Measurements from ENCODE around the gene COL4A2.

The COL4A2 gene

GRCh38 chr13:110262508-110263291 lies 44.4 kb upstream of the COL4A2 start:
- no peak overlapping the region for H3K4me3 ChIP-seq (ENCODE audit: low read depth, low read length)
- DNase-seq (ENCODE audit: low read depth) = no peak
- TF ChIP-seq, protein P1, sequence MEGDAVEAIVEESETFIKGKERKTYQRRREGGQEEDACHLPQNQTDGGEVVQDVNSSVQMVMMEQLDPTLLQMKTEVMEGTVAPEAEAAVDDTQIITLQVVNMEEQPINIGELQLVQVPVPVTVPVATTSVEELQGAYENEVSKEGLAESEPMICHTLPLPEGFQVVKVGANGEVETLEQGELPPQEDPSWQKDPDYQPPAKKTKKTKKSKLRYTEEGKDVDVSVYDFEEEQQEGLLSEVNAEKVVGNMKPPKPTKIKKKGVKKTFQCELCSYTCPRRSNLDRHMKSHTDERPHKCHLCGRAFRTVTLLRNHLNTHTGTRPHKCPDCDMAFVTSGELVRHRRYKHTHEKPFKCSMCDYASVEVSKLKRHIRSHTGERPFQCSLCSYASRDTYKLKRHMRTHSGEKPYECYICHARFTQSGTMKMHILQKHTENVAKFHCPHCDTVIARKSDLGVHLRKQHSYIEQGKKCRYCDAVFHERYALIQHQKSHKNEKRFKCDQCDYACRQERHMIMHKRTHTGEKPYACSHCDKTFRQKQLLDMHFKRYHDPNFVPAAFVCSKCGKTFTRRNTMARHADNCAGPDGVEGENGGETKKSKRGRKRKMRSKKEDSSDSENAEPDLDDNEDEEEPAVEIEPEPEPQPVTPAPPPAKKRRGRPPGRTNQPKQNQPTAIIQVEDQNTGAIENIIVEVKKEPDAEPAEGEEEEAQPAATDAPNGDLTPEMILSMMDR (IDR thresholded peaks at IDR 0.05; ENCODE audit: insufficient read depth, low read depth, low read length, missing control alignments) = no peak

- no peak for DNase-seq (ENCODE audit: low read depth)
- TF ChIP-seq, protein P1 (IDR thresholded peaks at IDR 0.05; ENCODE audit: insufficient read depth, low read depth, low read length, missing control alignments) = no peak
- H3K4me3 ChIP-seq (ENCODE audit: low read depth, low read length) = no peak overlapping the region
Measured at GRCh38 chr13:110263404-110263803, 43.7 kb upstream of the COL4A2 start.

DNA sequence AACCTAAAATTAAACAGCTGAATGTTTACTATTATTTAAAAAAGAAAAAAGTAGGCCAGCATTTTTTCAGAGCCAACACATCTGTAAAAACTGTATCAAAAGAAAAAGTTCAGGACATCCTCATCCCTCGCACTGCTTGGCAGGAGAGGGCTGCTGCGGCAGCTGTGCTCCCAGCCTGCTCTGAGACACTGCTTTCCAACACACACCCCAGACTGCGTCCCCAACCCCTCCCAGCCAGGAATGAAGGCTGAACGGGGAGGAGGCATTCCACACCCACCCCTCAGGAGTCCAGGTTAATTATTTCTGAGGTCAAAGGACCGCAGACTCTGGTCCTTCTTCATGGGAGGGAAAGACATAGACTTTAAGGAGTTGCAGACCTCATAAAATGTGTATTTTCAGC lies 43.2 kb upstream of the COL4A2 start:
- TF ChIP-seq, protein P1 (IDR thresholded peaks at IDR 0.05; ENCODE audit: insufficient read depth, low read depth, low read length, missing control alignments) = no peak
- H3K4me3 ChIP-seq (ENCODE audit: low read depth, low read length) = no peak overlapping the region
- DNase-seq (ENCODE audit: low read depth) = no peak

GRCh38 chr13:110264685-110265275 lies 42.3 kb upstream of the COL4A2 start:
- TF ChIP-seq, protein P1 (IDR thresholded peaks at IDR 0.05; ENCODE audit: insufficient read depth, low read depth, low read length, missing control alignments) = no peak
- no peak for DNase-seq (ENCODE audit: low read depth)
- no peak overlapping the region for H3K4me3 ChIP-seq (ENCODE audit: low read depth, low read length)

GRCh38 chr13:110265341-110265681 lies 41.8 kb upstream of the COL4A2 start:
- DNase-seq (ENCODE audit: low read depth) = no peak
- TF ChIP-seq, protein P1 (IDR thresholded peaks at IDR 0.05; ENCODE audit: insufficient read depth, low read depth, low read length, missing control alignments) = no peak
- no peak overlapping the region for H3K4me3 ChIP-seq (ENCODE audit: low read depth, low read length)

DNA sequence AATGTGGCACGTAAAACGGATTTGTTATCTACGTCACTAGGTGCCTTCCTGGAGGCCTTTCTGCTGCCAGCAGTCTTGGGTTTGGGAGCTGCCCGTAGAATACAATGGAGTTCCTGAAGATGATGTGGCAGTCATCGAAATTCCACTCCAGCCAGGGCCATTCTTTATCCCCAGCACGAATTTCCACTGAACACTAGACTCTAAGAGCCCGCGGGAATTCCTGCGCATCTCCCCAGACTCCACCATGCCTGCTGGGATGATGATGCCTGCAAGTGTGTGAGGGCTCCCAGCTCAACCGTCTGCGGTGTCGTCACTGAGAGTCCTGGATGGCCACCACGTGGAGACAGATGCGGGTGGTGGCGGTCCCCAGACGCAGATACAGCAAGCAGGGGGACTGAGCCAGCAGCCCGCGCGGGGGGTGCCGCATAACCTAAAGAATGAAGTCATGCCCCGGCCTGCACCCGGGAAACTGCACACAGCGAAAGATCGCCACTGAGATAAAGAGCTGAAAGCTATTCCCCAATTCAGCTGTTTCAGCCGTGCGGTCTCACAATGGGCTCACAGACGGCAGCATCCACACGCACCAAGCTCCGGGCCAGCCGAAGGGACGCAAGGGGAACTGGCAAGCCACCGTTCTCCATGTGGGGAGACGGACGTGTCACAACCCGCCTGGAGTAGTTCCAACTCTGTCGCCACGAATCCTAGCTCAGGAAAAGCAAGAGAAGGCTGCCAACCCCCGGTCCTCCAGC lies 41.2 kb upstream of the COL4A2 start:
- no peak for DNase-seq (ENCODE audit: low read depth)
- TF ChIP-seq, protein P1 (IDR thresholded peaks at IDR 0.05; ENCODE audit: insufficient read depth, low read depth, low read length, missing control alignments) = no peak
- H3K4me3 ChIP-seq (ENCODE audit: low read depth, low read length) = no peak overlapping the region
